CD14-positive monocyte (primary cell): ENCODE results near the gene BCDIN3D. TPM values are rescaled to one million over a fixed set of nuclear protein-coding genes. Genes with fewer than 3 reads are reported as not detected.

ENCODE experiments used
- DNase-seq, 3 donors: peaks; one replicate each; pipeline ENCODE4 v3.0.0-alpha.2; 2011 to 2022
- H2AFZ ChIP-seq: 2 replicates; pipeline ENCODE4 v1.6.0; 2012; ENCODE audit warnings: mild to moderate bottlenecking, low read depth, low read length, inconsistent platforms; ENCODE audit not compliant: insufficient read depth, poor library complexity, severe bottlenecking
- H3K27ac ChIP-seq, 2 donors: 1 replicate in 1 of 2; 2 replicates in 1 of 2; pipeline ENCODE4 v1.5.1; 2012 to 2013; ENCODE audit warnings: low read length in 2 of 2, control low read depth in 1 of 2, inconsistent platforms in 1 of 2, low read depth in 1 of 2, mild to moderate bottlenecking in 1 of 2
- H3K27me3 ChIP-seq, 2 donors: one replicate each; pipeline versions ENCODE4 v1.6.0 to v1.6.1; 2011 to 2013; ENCODE audit warnings: low read length in 2 of 2; ENCODE audit not compliant: control insufficient read depth in 2 of 2, insufficient read depth in 2 of 2
- H3K36me3 ChIP-seq, 2 donors: replicated peaks in 1 of 2; 1 replicate in 1 of 2; 2 replicates in 1 of 2; pipeline versions ENCODE4 v1.5.1 to v1.6.1; 2012 to 2013; ENCODE audit warnings: low read length in 2 of 2, control low read depth in 1 of 2, inconsistent platforms in 1 of 2, mild to moderate bottlenecking in 1 of 2; ENCODE audit not compliant: insufficient read depth in 2 of 2, control insufficient read depth in 1 of 2
- H3K4me1 ChIP-seq, 2 donors: 1 replicate in 1 of 2; 2 replicates in 1 of 2; pipeline versions ENCODE4 v1.5.1 to v1.6.1; 2012 to 2013; ENCODE audit warnings: low read length in 2 of 2, control low read depth in 1 of 2, inconsistent platforms in 1 of 2, mild to moderate bottlenecking in 1 of 2, moderate library complexity in 1 of 2; ENCODE audit not compliant: insufficient read depth in 2 of 2, control insufficient read depth in 1 of 2
- H3K4me2 ChIP-seq: replicated peaks from 2 replicates; pipeline ENCODE3; 2012; ENCODE audit warnings: low read length, moderate library complexity, mild to moderate bottlenecking; ENCODE audit not compliant: poor library complexity, severe bottlenecking; ENCODE audit errors: extremely low read depth
- H3K4me3 ChIP-seq, 3 experiments: fragments of 200-600 bp in 1 of 3; sonication (generic) in 1 of 3; replicated peaks in 1 of 3; 1 replicate in 2 of 3; 2 replicates in 1 of 3; pipeline ENCODE4 v1.5.1; 2011 to 2013; ENCODE audit warnings: low read length in 3 of 3, mild to moderate bottlenecking in 3 of 3, control low read depth in 2 of 3, low read depth in 2 of 3, inconsistent platforms in 1 of 3, moderate library complexity in 1 of 3
- H3K79me2 ChIP-seq: 2 replicates; pipeline ENCODE4 v1.6.0; 2012; ENCODE audit warnings: mild to moderate bottlenecking, control low read depth, inconsistent platforms, low read length, moderate library complexity; ENCODE audit not compliant: insufficient read depth
- H3K9ac ChIP-seq: 2 replicates; pipeline ENCODE4 v1.6.0; 2017; ENCODE audit warnings: low read length, mild to moderate bottlenecking; ENCODE audit not compliant: insufficient read depth, poor library complexity, severe bottlenecking
- H3K9me3 ChIP-seq, 2 donors: replicated peaks in 1 of 2; 1 replicate in 1 of 2; 2 replicates in 1 of 2; pipeline versions ENCODE4 v1.5.1 to v1.6.1; 2012 to 2013; ENCODE audit warnings: low read length in 2 of 2, control low read depth in 1 of 2; ENCODE audit not compliant: control insufficient read depth in 1 of 2, insufficient read depth in 1 of 2
- H4K20me1 ChIP-seq: 2 replicates; pipeline ENCODE4 v1.6.0; 2012; ENCODE audit warnings: mild to moderate bottlenecking, low read length, control low read depth, moderate library complexity; ENCODE audit not compliant: insufficient read depth
- H3K27ac Mint-ChIP-seq, 7 donors: one replicate each; pipeline ENCODE4 v1.8.0; 2020; ENCODE audit warnings: mild to moderate bottlenecking in 7 of 7, mixed read lengths in 7 of 7, moderate library complexity in 6 of 7, inconsistent platforms in 2 of 7
- H3K27me3 Mint-ChIP-seq, 3 donors: one replicate each; pipeline ENCODE4 v1.8.0; 2021 to 2022; ENCODE audit warnings: low read depth in 3 of 3, mild to moderate bottlenecking in 3 of 3, mixed read lengths in 3 of 3, moderate library complexity in 3 of 3, inconsistent platforms in 1 of 3
- H3K36me3 Mint-ChIP-seq, 2 donors: one replicate each; pipeline ENCODE4 v1.8.0; 2020; ENCODE audit warnings: mixed read lengths in 2 of 2, inconsistent platforms in 1 of 2, mild to moderate bottlenecking in 1 of 2
- H3K4me1 Mint-ChIP-seq: one replicate; pipeline ENCODE4 v1.8.0; 2020; ENCODE audit warnings: mild to moderate bottlenecking, mixed read lengths
- H3K4me3 Mint-ChIP-seq, 2 donors: one replicate each; pipeline ENCODE4 v1.8.0; 2020; ENCODE audit warnings: mild to moderate bottlenecking in 2 of 2, mixed read lengths in 2 of 2, moderate library complexity in 1 of 2
- H3K9me3 Mint-ChIP-seq, 7 donors: one replicate each; pipeline ENCODE4 v1.8.0; 2020 to 2022; ENCODE audit warnings: mixed read lengths in 7 of 7, mild to moderate bottlenecking in 6 of 7, moderate library complexity in 6 of 7, inconsistent platforms in 2 of 7
- WGBS: methylation state at CpG from one replicate; pipeline ENCODE4 v1.1.5; 2013; ENCODE audit warnings: missing lambda C conversion rate; ENCODE audit not compliant: insufficient coverage; 5-methylcytosine and 5-hydroxymethylcytosine counted together
- intact Hi-C, 2 donors: fragments of 100-400 bp; cut with micrococcal nuclease; formaldehyde crosslinking; loops; one replicate each; pipeline versions ENCODE4 v1.15.0 to v1.15.1; 2023
- polyA plus RNA-seq, 3 donors: library from polyadenylated mRNA; depleted of rRNA in 1 of 3; unstranded in 2 of 3; stranded (reverse) in 1 of 3; fragments of 300-500 nt in 2 of 3; fragments of >200 nt in 1 of 3; fragmentation: Illumina TruSeq in 2 of 3; gene quantifications; 1 replicate in 2 of 3; 2 replicates in 1 of 3; pipeline ENCODE4 v1.2.3, GENCODE V29; 2012 to 2021
- TF ChIP-seq, protein P1 (sequence below): fragments of 200-600 bp; IDR thresholded peaks from one replicate; pipeline ENCODE4 v1.8.0; 2022; ENCODE audit warnings: antibody characterized with exemption, mild to moderate bottlenecking

Gene BCDIN3D
- polyA plus RNA-seq, 3 donors, result 0.71 to 1.2 (median 1.0) TPM

DNA sequence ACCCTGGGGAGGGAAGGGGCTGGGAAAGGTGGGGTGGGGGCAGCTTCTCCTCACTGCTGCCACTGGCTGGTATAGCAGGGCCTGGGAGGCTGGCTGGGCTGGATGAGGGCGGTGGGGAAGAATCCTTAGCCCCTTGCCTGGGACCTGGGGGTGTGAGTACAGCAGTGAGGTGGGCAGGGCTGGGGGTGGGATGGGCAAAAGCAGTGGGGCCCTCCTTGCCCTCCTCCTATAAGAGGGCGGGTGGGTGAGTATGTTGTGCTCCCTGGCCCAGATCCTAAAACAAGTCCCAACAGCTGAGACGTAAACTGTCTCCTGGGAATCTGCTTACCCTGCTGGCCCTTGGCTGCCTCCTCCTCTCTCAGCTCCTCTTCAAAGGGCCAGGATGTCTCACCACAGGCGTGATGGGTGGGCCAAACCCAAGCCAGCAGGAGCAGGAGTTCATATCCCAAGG, 16.9 kb downstream of the BCDIN3D start:
- Mint-ChIP-seq H3K4me3 (peak overlapping the region in 1 of 2 donors; percentile 96), H3K27me3 (peaks cover 0 to 2% (median 2%) of the 10 kb centered on the region in 3 donors), H3K27ac (peak overlapping the region; percentile 97 to 100 (median 100)), H3K4me1 (peaks cover 70% of the 10 kb centered on the region), H3K36me3 (peaks cover 9 to 19% of the 10 kb centered on the region in 2 donors), H3K9me3 (no peaks in the 10 kb centered on the region)
- peaks cover 2 to 12% of the 10 kb centered on the region in 2 donors for H3K36me3 ChIP-seq
- 100% methylated on average over 1 of the region's 4 CpGs for WGBS
- peak overlapping the region; percentile 98 for H3K4me2 ChIP-seq
- peaks cover 67 to 75% of the 10 kb centered on the region in 2 donors for H3K4me1 ChIP-seq
- no peaks in the 10 kb centered on the region for H3K9me3 ChIP-seq
- no peak overlapping the region for H2AFZ ChIP-seq
- TF ChIP-seq, protein P1, sequence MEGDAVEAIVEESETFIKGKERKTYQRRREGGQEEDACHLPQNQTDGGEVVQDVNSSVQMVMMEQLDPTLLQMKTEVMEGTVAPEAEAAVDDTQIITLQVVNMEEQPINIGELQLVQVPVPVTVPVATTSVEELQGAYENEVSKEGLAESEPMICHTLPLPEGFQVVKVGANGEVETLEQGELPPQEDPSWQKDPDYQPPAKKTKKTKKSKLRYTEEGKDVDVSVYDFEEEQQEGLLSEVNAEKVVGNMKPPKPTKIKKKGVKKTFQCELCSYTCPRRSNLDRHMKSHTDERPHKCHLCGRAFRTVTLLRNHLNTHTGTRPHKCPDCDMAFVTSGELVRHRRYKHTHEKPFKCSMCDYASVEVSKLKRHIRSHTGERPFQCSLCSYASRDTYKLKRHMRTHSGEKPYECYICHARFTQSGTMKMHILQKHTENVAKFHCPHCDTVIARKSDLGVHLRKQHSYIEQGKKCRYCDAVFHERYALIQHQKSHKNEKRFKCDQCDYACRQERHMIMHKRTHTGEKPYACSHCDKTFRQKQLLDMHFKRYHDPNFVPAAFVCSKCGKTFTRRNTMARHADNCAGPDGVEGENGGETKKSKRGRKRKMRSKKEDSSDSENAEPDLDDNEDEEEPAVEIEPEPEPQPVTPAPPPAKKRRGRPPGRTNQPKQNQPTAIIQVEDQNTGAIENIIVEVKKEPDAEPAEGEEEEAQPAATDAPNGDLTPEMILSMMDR, result no peak
- peak overlapping the region in 1 of 3 experiments; percentile 95 for H3K4me3 ChIP-seq
- no peak for DNase-seq
- peaks cover 39% of the 10 kb centered on the region for H4K20me1 ChIP-seq
- H3K27me3 ChIP-seq, result no peaks in the 10 kb centered on the region
- H3K27ac ChIP-seq, result peak overlapping the region; percentile 92 to 100
- H3K9ac ChIP-seq, result peak overlapping the region; percentile 88
- intact Hi-C loops, result no loop called here
- peaks cover 26% of the 10 kb centered on the region for H3K79me2 ChIP-seq

DNA sequence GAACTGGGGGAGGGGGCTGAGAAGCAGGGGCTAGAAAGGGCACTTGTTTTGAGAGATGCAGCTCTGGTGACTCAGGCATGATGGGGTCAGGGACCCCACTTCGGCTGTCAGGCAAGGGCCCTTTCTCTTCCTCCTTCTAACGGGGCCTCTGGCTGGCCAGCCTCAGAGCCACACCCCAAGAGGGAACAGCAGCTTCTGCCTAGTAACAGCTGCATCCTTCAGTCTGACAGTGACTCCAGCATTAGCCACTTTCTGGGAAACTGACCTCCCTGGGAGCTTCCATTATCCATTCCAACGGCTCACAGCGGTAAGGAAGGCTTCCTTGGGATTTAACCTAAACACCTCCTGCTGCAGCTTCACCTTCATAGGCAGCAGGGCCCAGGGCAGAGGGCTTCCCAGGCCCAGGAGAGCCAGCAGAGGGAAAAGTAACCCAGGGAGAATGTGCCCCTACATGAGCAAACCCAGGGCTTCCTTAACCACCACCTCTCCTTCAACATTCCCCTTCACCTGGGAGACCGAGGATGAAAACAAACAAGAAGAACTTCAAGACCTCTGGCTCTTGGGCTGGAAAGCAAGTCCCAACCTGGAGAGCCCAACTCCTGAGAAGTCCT, 17.4 kb downstream of the BCDIN3D start:
- peak overlapping the region; percentile 9 to 95 (median 34) for H3K4me3 ChIP-seq
- H3K9me3 Mint-ChIP-seq, result no peaks in the 10 kb centered on the region

More for the DNA sequence above, 17.4 kb downstream of the BCDIN3D start:
- peaks cover 26% of the 10 kb centered on the region for H3K79me2 ChIP-seq
- TF ChIP-seq, protein P1, result no peak
- peaks cover 2 to 12% of the 10 kb centered on the region in 2 donors for H3K36me3 ChIP-seq
- H3K27ac Mint-ChIP-seq, result peak overlapping the region; percentile 97 to 100 (median 100)
- peak overlapping the region; percentile 98 for H3K4me2 ChIP-seq
- peaks cover 72 to 80% of the 10 kb centered on the region in 2 donors for H3K4me1 ChIP-seq
- H3K9me3 ChIP-seq, result no peaks in the 10 kb centered on the region
- H3K27me3 Mint-ChIP-seq, result peaks cover 0 to 2% (median 2%) of the 10 kb centered on the region in 3 donors
- no peaks in the 10 kb centered on the region for H3K27me3 ChIP-seq
- peaks cover 9 to 20% of the 10 kb centered on the region in 2 donors for H3K36me3 Mint-ChIP-seq
- H3K27ac ChIP-seq, result peak overlapping the region; percentile 92 to 100
- peak; percentile 89 to 92 (median 89) for DNase-seq
- no peak overlapping the region for H2AFZ ChIP-seq
- H4K20me1 ChIP-seq, result peaks cover 39% of the 10 kb centered on the region
- H3K4me3 Mint-ChIP-seq, result peak overlapping the region; percentile 83 to 93
- H3K4me1 Mint-ChIP-seq, result peaks cover 75% of the 10 kb centered on the region
- WGBS, result 19% methylated on average over 4 of the region's 5 CpGs
- peak overlapping the region; percentile 88 for H3K9ac ChIP-seq
- intact Hi-C loops, result no loop called here
